Sigmoid colon (tissue), 7 donors: Measurements from ENCODE around the gene KIF17. TPM values are rescaled to one million over a fixed set of nuclear protein-coding genes. Genes with fewer than 3 reads are reported as not detected.
A peak's percentile ranks its signal among the peaks of the same experiment; 100 is the strongest.

ENCODE experiments used
- DNase-seq: peaks from one replicate; pipeline ENCODE4 v3.0.0-alpha.2; 2019
- H3K27ac ChIP-seq, 4 donors: fragments of 200-600 bp; sonication (generic); one replicate each; pipeline ENCODE4 v1.5.1; 2016 to 2019; ENCODE audit warnings: mild to moderate bottlenecking in 1 of 4
- H3K27me3 ChIP-seq, 3 donors: fragments of 200-600 bp; sonication (generic); one replicate each; pipeline ENCODE4 v1.5.1; 2019; ENCODE audit warnings: mild to moderate bottlenecking in 1 of 3
- H3K36me3 ChIP-seq, 4 donors: fragments of 200-600 bp; sonication (generic); one replicate each; pipeline ENCODE4 v1.5.1; 2016 to 2019
- H3K4me1 ChIP-seq, 4 donors: fragments of 200-600 bp; sonication (generic); one replicate each; pipeline ENCODE4 v1.5.1; 2017 to 2019
- H3K4me3 ChIP-seq, 4 donors: fragments of 200-600 bp; sonication (generic); one replicate each; pipeline ENCODE4 v1.5.1; 2017 to 2019; ENCODE audit warnings: mild to moderate bottlenecking in 2 of 4, moderate library complexity in 1 of 4
- H3K9me3 ChIP-seq, 4 donors: fragments of 200-600 bp in 3 of 4; sonication (generic) in 3 of 4; one replicate each; pipeline versions ENCODE4 v1.5.1 to v1.6.1; 2013 to 2019
- CTCF ChIP-seq, 4 experiments: fragments of 450-650 bp in 3 of 4; fragments of 200-600 bp in 1 of 4; IDR thresholded peaks; one replicate each; pipeline ENCODE4 v1.5.1; 2016 to 2019; ENCODE audit warnings: antibody characterized with exemption in 4 of 4, mild to moderate bottlenecking in 3 of 4, moderate library complexity in 2 of 4
- EP300 ChIP-seq, 4 donors: sonication (generic); formaldehyde crosslinking; IDR thresholded peaks; one replicate each; pipeline ENCODE4 v1.6.1; 2017; ENCODE audit warnings: antibody characterized with exemption in 4 of 4
- POLR2A ChIP-seq, 2 donors: fragments of 450-650 bp; IDR thresholded peaks; one replicate each; pipeline ENCODE4 v1.6.1; 2016; ENCODE audit warnings: antibody characterized with exemption in 2 of 2, mild to moderate bottlenecking in 2 of 2, moderate library complexity in 2 of 2
- POLR2AphosphoS5 ChIP-seq, 4 donors: sonication (generic); formaldehyde crosslinking; IDR thresholded peaks; one replicate each; pipeline ENCODE4 v1.6.1; 2017; ENCODE audit warnings: antibody characterized with exemption in 4 of 4
- WGBS, 2 donors: extraction: QIAGEN DNeasy Blood & Tissue Kit; methylation state at CpG; one replicate each; pipeline ENCODE4 v1.1.7; 2013; 5-methylcytosine and 5-hydroxymethylcytosine counted together
- intact Hi-C: fragments of 100-400 bp; cut with DNase I; formaldehyde crosslinking; loops from one replicate; pipeline ENCODE4 v1.15.1; 2023
- polyA plus RNA-seq, 3 donors: library from polyadenylated mRNA; stranded (reverse); fragments of 200-250 nt; gene quantifications; one replicate each; pipeline ENCODE4 v1.2.3, GENCODE V29; 2013
- total RNA-seq, 4 donors: library from RNA; depleted of rRNA; stranded (reverse); fragments of >200 nt; gene quantifications; one replicate each; pipeline ENCODE4 v1.1.0, GENCODE V29; 2016
- donor health status: healthy with polysubstance abuse.
- donor health status: Bipolar disorder and iron deficiency.
- donor health status: healthy.

Gene KIF17
- total RNA-seq (1 to 10 TPM in 3 of 4 donors, under 1 TPM in 1; 0.54 to 2.2 (median 1.5) TPM), polyA plus RNA-seq (1 to 10 TPM in 2 of 3 donors, under 1 TPM in 1; 0.69 to 2.4 (median 1.3) TPM)

GRCh38 chr1:20717452-20718342 is at the start of gene KIF17:
KIF17 (minus strand) TSS chr1:20718007; CDS start chr1:20717706, 301 bp downstream.
- Histone ChIP-seq H3K4me3 (peak within 1 kb of the TSS; percentile 27 to 55 (median 47)), H3K4me1 (peaks cover 0 to 13% (median 10%) of the 10 kb centered on the region in 4 donors), H3K27me3 (peaks cover 0 to 3% (median 0%) of the 10 kb centered on the region in 3 donors), H3K27ac (peak within 1 kb of the TSS in 2 of 4 donors; percentile 7 to 9), H3K9me3 (no peaks in the 10 kb centered on the region), H3K36me3 (no peaks in the 10 kb centered on the region)
- 1 to 2% methylated on average over 112 of the region's 112 CpGs for WGBS, 2 donors
- peak; percentile 89 for DNase-seq
- TF ChIP-seq EP300 (IDR thresholded peaks at IDR 0.05) (no peak), POLR2AphosphoS5 (IDR thresholded peaks at IDR 0.05) (no peak), POLR2A (IDR thresholded peaks at IDR 0.05) (no peak), CTCF (IDR thresholded peaks at IDR 0.05) (no peak)
- intact Hi-C loops = no loop called here

GRCh38 chr1:20767271-20767670 is 49.5 kb upstream of the KIF17 start:
- Histone ChIP-seq H3K36me3 (peaks cover 6 to 100% (median 76%) of the 10 kb centered on the region in 4 donors), H3K27me3 (no peaks in the 10 kb centered on the region), H3K4me1 (peaks cover 0 to 6% (median 2%) of the 10 kb centered on the region in 4 donors), H3K27ac (no peak overlapping the region), H3K9me3 (no peaks in the 10 kb centered on the region), H3K4me3 (no peak overlapping the region)
- no peak for DNase-seq
- intact Hi-C loops = no loop called here
- TF ChIP-seq POLR2A (IDR thresholded peaks at IDR 0.05) = no peak
- TF ChIP-seq CTCF (IDR thresholded peaks at IDR 0.05) = no peak
- no peak for TF ChIP-seq EP300 (IDR thresholded peaks at IDR 0.05)
- no peak for TF ChIP-seq POLR2AphosphoS5 (IDR thresholded peaks at IDR 0.05)

- DNase-seq = no peak
- intact Hi-C loops = no loop called here
- H3K27me3 ChIP-seq = no peaks in the 10 kb centered on the region
- no peak overlapping the region for H3K4me3 ChIP-seq
- 94 to 95% methylated on average over 3 of the region's 3 CpGs for WGBS, 2 donors
- H3K27ac ChIP-seq = no peak overlapping the region
- TF ChIP-seq POLR2A (IDR thresholded peaks at IDR 0.05) = no peak
- no peak for TF ChIP-seq POLR2AphosphoS5 (IDR thresholded peaks at IDR 0.05)
- no peak for TF ChIP-seq EP300 (IDR thresholded peaks at IDR 0.05)
- no peak for TF ChIP-seq CTCF (IDR thresholded peaks at IDR 0.05)
- no peaks in the 10 kb centered on the region for H3K9me3 ChIP-seq
- H3K36me3 ChIP-seq = peaks cover 18 to 100% (median 73%) of the 10 kb centered on the region in 4 donors
- peaks cover 0 to 6% (median 2%) of the 10 kb centered on the region in 4 donors for H3K4me1 ChIP-seq
These were observed 45.6 kb upstream of the KIF17 start for GRCh38 chr1:20763417-20763816.

- TF ChIP-seq CTCF (IDR thresholded peaks at IDR 0.05) = no peak
- no peak for TF ChIP-seq EP300 (IDR thresholded peaks at IDR 0.05)
- TF ChIP-seq POLR2AphosphoS5 (IDR thresholded peaks at IDR 0.05) = no peak
- TF ChIP-seq POLR2A (IDR thresholded peaks at IDR 0.05) = no peak
- H3K4me3 ChIP-seq = no peak overlapping the region
- no peak overlapping the region for H3K27ac ChIP-seq
- H3K4me1 ChIP-seq = no peaks in the 10 kb centered on the region
- WGBS, 2 donors = 91 to 95% methylated on average over 6 of the region's 6 CpGs
- H3K36me3 ChIP-seq = peaks cover 24 to 100% (median 74%) of the 10 kb centered on the region in 4 donors
- intact Hi-C loops = no loop called here
- H3K27me3 ChIP-seq = no peaks in the 10 kb centered on the region
- no peaks in the 10 kb centered on the region for H3K9me3 ChIP-seq
- no peak for DNase-seq
These were observed 42.5 kb upstream of the KIF17 start for GRCh38 chr1:20760322-20760721.
